Muscle layer of duodenum (tissue), 2 donors: ENCODE measurements around the gene ZNF362.

Source experiments
- H3K27ac ChIP-seq: one replicate; pipeline ENCODE4 v1.7.0; 2013; ENCODE audit warnings: mild to moderate bottlenecking, low read length
- H3K27me3 ChIP-seq: one replicate; pipeline ENCODE4 v1.7.0; 2013; ENCODE audit warnings: low read depth, mild to moderate bottlenecking, control low read depth, low read length
- H3K36me3 ChIP-seq, 2 donors: one replicate each; pipeline ENCODE4 v1.7.0; 2013; ENCODE audit warnings: low read length in 2 of 2, control low read depth in 1 of 2, mild to moderate bottlenecking in 1 of 2; ENCODE audit not compliant: insufficient read depth in 2 of 2, control insufficient read depth in 1 of 2
- H3K4me1 ChIP-seq, 2 donors: one replicate each; pipeline ENCODE4 v1.7.0; 2013; ENCODE audit warnings: low read length in 2 of 2, mild to moderate bottlenecking in 2 of 2, control low read depth in 1 of 2, moderate library complexity in 1 of 2; ENCODE audit not compliant: insufficient read depth in 2 of 2, control insufficient read depth in 1 of 2
- H3K4me3 ChIP-seq, 2 donors: one replicate each; pipeline ENCODE4 v1.7.0; 2013; ENCODE audit warnings: low read length in 2 of 2, low read depth in 1 of 2, mild to moderate bottlenecking in 1 of 2
- H3K9me3 ChIP-seq, 2 donors: one replicate each; pipeline ENCODE4 v1.7.0; 2013; ENCODE audit warnings: low read length in 2 of 2, control low read depth in 1 of 2, mild to moderate bottlenecking in 1 of 2; ENCODE audit not compliant: control insufficient read depth in 1 of 2
- donor health status: healthy.

The ZNF362 gene

GRCh38 chr1:33314416-33314815 lies 58.1 kb downstream of the ZNF362 start:
- H3K4me1 ChIP-seq: no peaks in the 10 kb centered on the region
- no peak overlapping the region for H3K27ac ChIP-seq
- H3K4me3 ChIP-seq: no peak overlapping the region
- no peaks in the 10 kb centered on the region for H3K36me3 ChIP-seq
- no peaks in the 10 kb centered on the region for H3K27me3 ChIP-seq
- H3K9me3 ChIP-seq: no peaks in the 10 kb centered on the region

- Histone ChIP-seq H3K4me3 (no peak overlapping the region), H3K9me3 (no peaks in the 10 kb centered on the region), H3K27ac (no peak overlapping the region), H3K4me1 (no peaks in the 10 kb centered on the region), H3K27me3 (no peaks in the 10 kb centered on the region), H3K36me3 (no peaks in the 10 kb centered on the region)
Measured at GRCh38 chr1:33316601-33317000, 60.3 kb downstream of the ZNF362 start.

- H3K27me3 ChIP-seq: no peaks in the 10 kb centered on the region
- no peak overlapping the region for H3K4me3 ChIP-seq
- H3K4me1 ChIP-seq: no peaks in the 10 kb centered on the region
Measured at GRCh38 chr1:33317354-33317753, 61.1 kb downstream of the ZNF362 start.

GRCh38 chr1:33317946-33318345 lies 61.7 kb downstream of the ZNF362 start:
- no peaks in the 10 kb centered on the region for H3K27me3 ChIP-seq
- peaks cover 4 to 9% of the 10 kb centered on the region in 2 donors for H3K36me3 ChIP-seq
- H3K27ac ChIP-seq: no peak overlapping the region
- H3K4me1 ChIP-seq: no peaks in the 10 kb centered on the region
- H3K9me3 ChIP-seq: no peaks in the 10 kb centered on the region
- no peak overlapping the region for H3K4me3 ChIP-seq

More at GRCh38 chr1:33317354-33317753, 61.1 kb downstream of the ZNF362 start:
- H3K9me3 ChIP-seq: no peaks in the 10 kb centered on the region
- peaks cover 0 to 3% of the 10 kb centered on the region in 2 donors for H3K36me3 ChIP-seq
- H3K27ac ChIP-seq: no peak overlapping the region

GRCh38 chr1:33319186-33319948 lies 63.1 kb downstream of the ZNF362 start:
- Histone ChIP-seq H3K4me3 (no peak overlapping the region), H3K4me1 (peaks cover 0 to 6% of the 10 kb centered on the region in 2 donors), H3K27me3 (no peaks in the 10 kb centered on the region), H3K9me3 (no peaks in the 10 kb centered on the region), H3K36me3 (peaks cover 18 to 23% of the 10 kb centered on the region in 2 donors), H3K27ac (no peak overlapping the region)

- Histone ChIP-seq H3K27me3 (no peaks in the 10 kb centered on the region), H3K4me1 (peaks cover 0 to 13% of the 10 kb centered on the region in 2 donors), H3K4me3 (no peak overlapping the region), H3K9me3 (no peaks in the 10 kb centered on the region), H3K27ac (no peak overlapping the region), H3K36me3 (peaks cover 26 to 30% of the 10 kb centered on the region in 2 donors)
Measured at GRCh38 chr1:33319949-33320618, 63.8 kb downstream of the ZNF362 start.

GRCh38 chr1:33320619-33321165 lies 64.4 kb downstream of the ZNF362 start, which contains the start of gene A3GALT2:
TSS of gene A3GALT2 (minus strand) at chr1:33321098. CDS start at chr1:33321098, 0 bp downstream.
- H3K27ac ChIP-seq: no peak within 1 kb of the TSS
- no peaks in the 10 kb centered on the region for H3K9me3 ChIP-seq
- H3K4me1 ChIP-seq: peaks cover 0 to 18% of the 10 kb centered on the region in 2 donors
- H3K36me3 ChIP-seq: peaks cover 32 to 36% of the 10 kb centered on the region in 2 donors
- no peak within 1 kb of the TSS for H3K4me3 ChIP-seq
- H3K27me3 ChIP-seq: no peaks in the 10 kb centered on the region

- Histone ChIP-seq H3K9me3 (no peaks in the 10 kb centered on the region), H3K4me1 (peaks cover 0 to 18% of the 10 kb centered on the region in 2 donors), H3K27ac (no peak overlapping the region), H3K27me3 (no peaks in the 10 kb centered on the region), H3K4me3 (no peak overlapping the region), H3K36me3 (peaks cover 37 to 41% of the 10 kb centered on the region in 2 donors)
Measured at GRCh38 chr1:33321178-33321577, 64.9 kb downstream of the ZNF362 start.

GRCh38 chr1:33322109-33322508 lies 65.8 kb downstream of the ZNF362 start:
- no peaks in the 10 kb centered on the region for H3K9me3 ChIP-seq
- H3K27me3 ChIP-seq: no peaks in the 10 kb centered on the region
- H3K36me3 ChIP-seq: peaks cover 44 to 49% of the 10 kb centered on the region in 2 donors
- peaks cover 0 to 21% of the 10 kb centered on the region in 2 donors for H3K4me1 ChIP-seq
- H3K4me3 ChIP-seq: no peak overlapping the region
- H3K27ac ChIP-seq: no peak overlapping the region

GRCh38 chr1:33322870-33323585 lies 66.7 kb downstream of the ZNF362 start:
- Histone ChIP-seq H3K4me1 (peaks cover 6 to 29% of the 10 kb centered on the region in 2 donors), H3K27me3 (no peaks in the 10 kb centered on the region), H3K36me3 (peaks cover 51 to 57% of the 10 kb centered on the region in 2 donors), H3K27ac (no peak overlapping the region), H3K9me3 (no peaks in the 10 kb centered on the region), H3K4me3 (no peak overlapping the region)
